ENCODE results near the gene ABHD16B.
A peak's percentile ranks its signal among the peaks of the same experiment; 100 is the strongest.

ABHD16B gene

DNA sequence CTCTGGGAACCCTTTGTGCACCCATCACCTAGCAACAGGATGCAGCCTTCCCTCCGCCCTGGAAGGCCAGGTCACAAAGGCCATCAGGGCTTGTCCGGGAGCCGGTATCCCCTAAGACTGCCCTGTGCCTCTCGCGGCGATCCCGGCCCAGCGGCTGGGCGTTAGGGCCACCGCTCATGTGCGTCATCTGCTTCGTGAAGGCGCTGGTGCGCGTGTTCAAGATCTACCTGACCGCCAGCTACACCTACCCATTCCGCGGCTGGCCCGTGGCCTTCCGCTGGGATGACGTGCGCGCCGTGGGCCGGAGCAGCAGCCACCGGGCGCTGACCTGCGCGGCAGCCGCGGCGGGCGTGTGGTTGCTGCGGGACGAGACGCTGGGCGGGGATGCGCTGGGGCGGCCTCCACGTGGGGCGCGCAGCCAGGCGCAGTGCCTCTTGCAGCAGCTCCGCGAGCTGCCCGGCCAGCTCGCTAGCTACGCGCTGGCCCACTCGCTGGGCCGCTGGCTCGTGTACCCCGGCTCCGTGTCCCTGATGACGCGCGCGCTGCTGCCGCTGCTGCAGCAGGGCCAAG, at the start of gene ABHD16B:
ABHD16B (plus strand) TSS at position 134 of the 570 bp plus-strand sequence; CDS start at position 177, 43 bp downstream.
- DNase-seq (ENCODE audit: extremely low spot score): no peak
- TF ChIP-seq, protein P1, sequence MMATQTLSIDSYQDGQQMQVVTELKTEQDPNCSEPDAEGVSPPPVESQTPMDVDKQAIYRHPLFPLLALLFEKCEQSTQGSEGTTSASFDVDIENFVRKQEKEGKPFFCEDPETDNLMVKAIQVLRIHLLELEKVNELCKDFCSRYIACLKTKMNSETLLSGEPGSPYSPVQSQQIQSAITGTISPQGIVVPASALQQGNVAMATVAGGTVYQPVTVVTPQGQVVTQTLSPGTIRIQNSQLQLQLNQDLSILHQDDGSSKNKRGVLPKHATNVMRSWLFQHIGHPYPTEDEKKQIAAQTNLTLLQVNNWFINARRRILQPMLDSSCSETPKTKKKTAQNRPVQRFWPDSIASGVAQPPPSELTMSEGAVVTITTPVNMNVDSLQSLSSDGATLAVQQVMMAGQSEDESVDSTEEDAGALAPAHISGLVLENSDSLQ (IDR thresholded peaks at IDR 0.05): no peak
- no peak for TF ChIP-seq FOXK2 (IDR thresholded peaks at IDR 0.05)
- TF ChIP-seq ARNT (IDR thresholded peaks at IDR 0.05): no peak
- TF ChIP-seq ELF4 (IDR thresholded peaks at IDR 0.05): no peak
- POLR2A ChIA-PET: no interaction called here
- CTCF ChIA-PET: no interaction called here

DNA sequence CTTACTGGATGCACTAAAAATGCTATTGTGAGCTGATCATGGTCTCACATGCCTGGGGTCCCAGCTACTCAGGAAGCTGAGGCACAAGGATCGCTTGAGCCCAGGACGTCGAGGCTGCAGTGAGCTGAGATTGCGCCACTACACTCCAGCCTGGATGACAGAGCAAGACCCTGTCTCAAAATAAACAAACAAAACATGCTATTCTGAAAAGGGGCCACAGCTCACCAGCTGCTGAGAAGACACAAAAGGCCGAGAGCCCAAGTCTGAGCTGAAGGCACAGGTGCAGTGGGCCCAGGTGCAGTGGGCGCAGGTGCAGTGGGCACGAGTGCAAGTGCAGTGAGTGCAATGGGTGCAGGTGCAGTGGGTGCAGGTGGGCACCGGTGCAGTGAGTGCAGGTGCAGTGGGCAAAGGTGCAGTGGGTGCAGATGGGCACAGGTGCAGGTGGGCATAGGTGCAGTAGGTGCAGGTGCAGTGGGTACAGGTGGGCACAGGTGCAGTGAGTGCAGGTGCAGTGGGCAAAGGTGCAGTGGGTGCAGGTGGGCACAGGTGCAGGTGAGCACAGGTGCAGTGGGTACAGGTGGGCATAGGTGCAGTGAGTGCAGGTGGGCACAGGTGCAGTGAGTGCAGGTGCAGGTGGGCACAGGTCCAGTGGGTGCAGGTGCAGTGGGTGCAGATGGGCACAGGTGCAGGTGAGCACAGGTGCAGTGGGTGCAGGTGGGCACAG, 46.2 kb upstream of the ABHD16B start:
- no peak for TF ChIP-seq HDGF (IDR thresholded peaks at IDR 0.05; ENCODE audit: borderline replicate concordance)
- TF ChIP-seq SP1 (IDR thresholded peaks at IDR 0.05): no peak
- no peak for TF ChIP-seq CTBP1 (IDR thresholded peaks at IDR 0.05; ENCODE audit: borderline replicate concordance)
- TF ChIP-seq FOXK2 (IDR thresholded peaks at IDR 0.05): no peak
- ChIA-PET CTCF (no interaction called here), POLR2A (no interaction called here)
- DNase-seq (ENCODE audit: extremely low spot score): no peak

DNA sequence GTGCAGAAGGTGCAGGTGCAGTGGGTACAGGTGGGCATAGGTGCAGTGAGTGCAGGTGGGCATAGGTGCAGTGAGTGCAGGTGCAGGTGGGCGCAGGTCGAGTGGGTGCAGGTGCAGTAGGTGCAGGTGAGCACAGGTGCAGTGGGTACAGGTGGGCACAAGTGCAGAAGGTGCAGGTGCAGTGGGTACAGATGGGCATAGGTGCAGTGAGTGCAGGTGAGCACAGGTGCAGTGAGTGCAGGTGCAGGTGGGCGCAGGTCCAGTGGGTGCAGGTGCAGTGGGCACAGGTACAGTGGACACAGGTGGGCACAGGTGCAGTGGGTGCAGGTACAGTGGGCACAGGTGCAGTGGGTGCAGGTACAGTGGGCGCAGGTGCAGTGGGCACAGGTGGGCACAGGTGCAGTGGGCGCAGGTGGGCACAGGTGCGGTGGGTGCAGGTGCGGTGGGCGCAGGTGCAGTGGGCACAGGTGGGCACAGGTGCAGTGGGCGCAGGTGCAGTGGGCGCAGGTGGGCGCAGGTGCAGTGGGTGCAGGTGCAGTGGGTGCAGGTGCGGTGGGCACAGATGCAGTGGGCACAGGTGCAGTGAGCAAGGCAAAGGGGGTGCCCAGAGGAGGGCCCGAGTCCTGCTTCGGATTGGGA, 45.6 kb upstream of the ABHD16B start:
- no peak for TF ChIP-seq FOXM1 (IDR thresholded peaks at IDR 0.05; ENCODE audit: borderline replicate concordance)
- no peak for TF ChIP-seq SP1 (IDR thresholded peaks at IDR 0.05)
- TF ChIP-seq HDGF (IDR thresholded peaks at IDR 0.05; ENCODE audit: borderline replicate concordance): no peak
- TF ChIP-seq, protein P1 (IDR thresholded peaks at IDR 0.05): no peak
- no peak for TF ChIP-seq TARDBP (IDR thresholded peaks at IDR 0.05)
- no peak for TF ChIP-seq NFRKB (IDR thresholded peaks at IDR 0.05)
- no peak for TF ChIP-seq BHLHE40 (IDR thresholded peaks at IDR 0.05; ENCODE audit: borderline replicate concordance)
- TF ChIP-seq FOXA1 (IDR thresholded peaks at IDR 0.05): no peak
- no peak for TF ChIP-seq ZNF384 (IDR thresholded peaks at IDR 0.05)
- no peak for TF ChIP-seq LEF1 (IDR thresholded peaks at IDR 0.05; ENCODE audit: borderline replicate concordance)
- TF ChIP-seq CTBP1 (IDR thresholded peaks at IDR 0.05; ENCODE audit: borderline replicate concordance): no peak
- TF ChIP-seq ELF4 (IDR thresholded peaks at IDR 0.05): no peak
- no peak for TF ChIP-seq ARNT (IDR thresholded peaks at IDR 0.05)
- no peak for TF ChIP-seq FOXK2 (IDR thresholded peaks at IDR 0.05)
- ChIA-PET CTCF (no interaction called here), POLR2A (no interaction called here)
- DNase-seq (ENCODE audit: extremely low spot score): no peak

DNA sequence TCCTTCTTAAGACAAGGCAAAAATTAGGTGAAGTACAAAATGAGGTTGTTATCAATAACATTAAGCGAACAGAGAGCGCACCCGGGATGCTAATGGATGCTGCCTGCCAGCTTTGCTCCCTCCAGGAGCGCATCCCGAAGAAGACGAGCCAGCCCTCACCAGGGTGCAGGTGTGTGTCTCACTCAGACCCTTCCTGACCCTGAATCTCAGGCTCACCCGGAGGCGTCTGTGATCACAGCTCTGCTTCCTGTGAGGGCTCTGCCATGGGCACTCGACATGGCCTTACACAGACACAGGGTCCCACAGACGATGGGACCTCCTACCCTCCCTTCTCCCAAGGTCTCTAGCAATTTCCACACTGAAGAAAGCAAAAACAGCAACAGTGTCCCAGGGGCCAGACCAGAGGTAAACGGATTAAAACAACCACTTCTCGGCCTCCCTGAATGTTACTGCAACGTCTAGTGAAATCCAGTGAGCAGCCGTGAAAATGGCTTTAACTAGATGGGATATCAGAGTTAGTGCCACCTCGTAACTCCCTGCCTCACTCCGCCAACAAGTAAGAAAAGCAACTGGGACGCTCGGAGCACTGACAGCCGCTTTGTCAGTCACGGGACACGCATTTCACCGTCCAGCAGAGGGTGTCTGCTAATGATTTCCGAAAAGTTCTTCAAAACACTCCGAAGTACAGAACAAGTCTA, 41.9 kb upstream of the ABHD16B start:
- DNase-seq (ENCODE audit: extremely low spot score): peak; percentile 46
- ChIA-PET POLR2A (no interaction called here), CTCF (no interaction called here)
- TF ChIP-seq, protein P1 (IDR thresholded peaks at IDR 0.05): peak; percentile 40; the same call in 1 of the 2 replicates
- TF ChIP-seq FOXA1 (IDR thresholded peaks at IDR 0.05) (no peak), FOXM1 (IDR thresholded peaks at IDR 0.05; ENCODE audit: borderline replicate concordance) (no peak), ARNT (IDR thresholded peaks at IDR 0.05) (no peak), ZNF384 (IDR thresholded peaks at IDR 0.05) (no peak)

DNA sequence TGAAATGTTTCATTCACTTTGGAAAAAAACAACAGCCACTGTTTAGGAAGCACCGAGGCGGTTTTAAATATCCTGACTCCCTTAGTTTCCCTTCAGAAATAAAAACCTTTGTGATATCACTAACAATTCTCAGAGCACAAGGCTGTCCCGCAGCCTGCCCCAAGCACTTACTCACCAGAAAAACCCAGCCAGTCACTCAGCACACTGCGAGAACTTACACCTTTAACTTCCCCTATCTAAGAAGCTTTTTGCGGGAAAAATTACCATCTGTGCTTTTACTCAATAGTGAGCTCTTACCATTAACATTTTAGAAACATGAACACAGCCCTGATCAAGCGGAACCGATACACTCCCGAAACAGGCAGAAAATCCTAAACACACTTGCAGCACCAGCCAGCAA, 39.5 kb upstream of the ABHD16B start:
- ChIA-PET CTCF (no interaction called here), POLR2A (no interaction called here)
- TF ChIP-seq ELF4 (IDR thresholded peaks at IDR 0.05) (no peak), FOXA1 (IDR thresholded peaks at IDR 0.05) (no peak), SUZ12 (IDR thresholded peaks at IDR 0.05) (no peak), L3MBTL2 (conservative IDR thresholded peaks at IDR 0.05) (no peak), HDGF (IDR thresholded peaks at IDR 0.05; ENCODE audit: borderline replicate concordance) (no peak), FOXK2 (IDR thresholded peaks at IDR 0.05) (no peak), SP1 (IDR thresholded peaks at IDR 0.05) (no peak), BHLHE40 (IDR thresholded peaks at IDR 0.05; ENCODE audit: borderline replicate concordance) (no peak), TARDBP (IDR thresholded peaks at IDR 0.05) (no peak), ARNT (IDR thresholded peaks at IDR 0.05) (no peak), NFRKB (IDR thresholded peaks at IDR 0.05) (no peak), FOXM1 (IDR thresholded peaks at IDR 0.05; ENCODE audit: borderline replicate concordance) (no peak), ZNF384 (IDR thresholded peaks at IDR 0.05) (no peak), CTBP1 (IDR thresholded peaks at IDR 0.05; ENCODE audit: borderline replicate concordance) (no peak), LEF1 (IDR thresholded peaks at IDR 0.05; ENCODE audit: borderline replicate concordance) (no peak)
- TF ChIP-seq, protein P1 (IDR thresholded peaks at IDR 0.05): no peak
- no peak for DNase-seq (ENCODE audit: extremely low spot score)
